Subcutaneous abdominal adipose tissue (tissue), 5 donors: Measurements from ENCODE around the gene SLIT3.

Experiments used
- H3K27ac ChIP-seq: one replicate; pipeline ENCODE4 v1.7.0; 2013; ENCODE audit warnings: low read depth, mild to moderate bottlenecking, inconsistent platforms, low read length, moderate library complexity
- H3K27me3 ChIP-seq, 5 donors: one replicate each; pipeline ENCODE4 v1.7.0; 2013; ENCODE audit warnings: low read length in 5 of 5, inconsistent platforms in 1 of 5; ENCODE audit not compliant: control insufficient read depth in 5 of 5, insufficient read depth in 4 of 5
- H3K36me3 ChIP-seq, 5 donors: one replicate each; pipeline ENCODE4 v1.7.0; 2013; ENCODE audit warnings: low read length in 5 of 5; ENCODE audit not compliant: control insufficient read depth in 5 of 5, insufficient read depth in 5 of 5
- H3K4me1 ChIP-seq, 5 donors: one replicate each; pipeline ENCODE4 v1.7.0; 2013; ENCODE audit warnings: low read length in 5 of 5, mild to moderate bottlenecking in 3 of 5, moderate library complexity in 1 of 5; ENCODE audit not compliant: control insufficient read depth in 5 of 5, insufficient read depth in 5 of 5
- H3K4me3 ChIP-seq, 5 donors: one replicate each; pipeline ENCODE4 v1.7.0; 2013; ENCODE audit warnings: low read length in 5 of 5, low read depth in 1 of 5
- H3K9ac ChIP-seq, 5 donors: one replicate each; pipeline ENCODE4 v1.7.0; 2013; ENCODE audit warnings: low read length in 5 of 5, mild to moderate bottlenecking in 4 of 5, moderate library complexity in 3 of 5
- H3K9me3 ChIP-seq, 5 donors: one replicate each; pipeline ENCODE4 v1.7.0; 2013; ENCODE audit warnings: low read length in 5 of 5; ENCODE audit not compliant: control insufficient read depth in 5 of 5
- donor health status: healthy.
- donor health status: healthy.
- donor health status: healthy.
- donor health status: healthy.
- donor health status: healthy.

The SLIT3 gene

DNA sequence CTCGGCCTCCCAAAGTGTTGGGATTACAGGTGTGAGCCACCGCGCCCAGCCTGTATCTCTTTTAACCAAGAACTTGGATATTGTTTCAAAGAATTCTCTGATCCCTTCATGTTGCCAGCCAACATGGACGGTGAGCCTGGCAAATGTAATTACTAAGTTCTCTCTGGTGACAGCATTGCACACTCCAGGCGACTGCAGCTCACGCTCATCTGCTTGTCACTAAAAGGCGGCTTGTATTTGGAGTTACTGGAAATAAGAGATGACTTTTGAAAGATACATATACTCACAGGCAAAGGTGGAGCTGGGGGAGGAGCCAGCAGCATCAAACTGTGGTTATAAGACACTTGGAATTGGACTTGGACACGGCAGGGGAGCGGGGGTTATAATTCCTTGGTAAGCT is 172.3 kb downstream of the SLIT3 start:
- Histone ChIP-seq H3K9me3 (peaks cover 0 to under 1% (median 0%) of the 10 kb centered on the region in 5 donors), H3K27me3 (no peaks in the 10 kb centered on the region), H3K27ac (no peak overlapping the region), H3K9ac (no peak overlapping the region), H3K4me1 (peaks cover 0 to 2% (median 0%) of the 10 kb centered on the region in 5 donors), H3K36me3 (no peaks in the 10 kb centered on the region), H3K4me3 (no peak overlapping the region)

DNA sequence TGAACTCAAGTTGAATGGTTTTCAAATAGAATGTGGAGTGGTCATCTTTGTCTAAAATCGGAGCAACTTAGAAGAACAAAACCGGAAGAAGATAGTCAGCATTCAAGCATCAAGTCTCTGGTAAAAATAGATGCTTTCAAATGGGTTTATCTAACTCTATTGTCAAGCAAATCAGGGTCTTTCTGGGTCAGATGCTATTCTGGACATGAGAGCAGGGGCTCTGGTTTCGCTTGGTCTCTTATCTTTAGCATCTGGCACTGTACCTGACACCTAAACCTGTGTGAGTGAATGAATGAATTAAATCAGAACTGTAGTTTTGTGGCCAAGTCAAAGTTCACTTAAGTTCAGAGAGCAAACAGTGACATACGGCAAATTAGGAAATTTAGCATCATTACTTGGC is 173.5 kb downstream of the SLIT3 start:
- Histone ChIP-seq H3K27ac (no peak overlapping the region), H3K9me3 (peaks cover 0 to 3% (median 0%) of the 10 kb centered on the region in 5 donors), H3K9ac (no peak overlapping the region), H3K4me3 (no peak overlapping the region), H3K27me3 (no peaks in the 10 kb centered on the region), H3K36me3 (no peaks in the 10 kb centered on the region), H3K4me1 (peaks cover 0 to 2% (median 0%) of the 10 kb centered on the region in 5 donors)

DNA sequence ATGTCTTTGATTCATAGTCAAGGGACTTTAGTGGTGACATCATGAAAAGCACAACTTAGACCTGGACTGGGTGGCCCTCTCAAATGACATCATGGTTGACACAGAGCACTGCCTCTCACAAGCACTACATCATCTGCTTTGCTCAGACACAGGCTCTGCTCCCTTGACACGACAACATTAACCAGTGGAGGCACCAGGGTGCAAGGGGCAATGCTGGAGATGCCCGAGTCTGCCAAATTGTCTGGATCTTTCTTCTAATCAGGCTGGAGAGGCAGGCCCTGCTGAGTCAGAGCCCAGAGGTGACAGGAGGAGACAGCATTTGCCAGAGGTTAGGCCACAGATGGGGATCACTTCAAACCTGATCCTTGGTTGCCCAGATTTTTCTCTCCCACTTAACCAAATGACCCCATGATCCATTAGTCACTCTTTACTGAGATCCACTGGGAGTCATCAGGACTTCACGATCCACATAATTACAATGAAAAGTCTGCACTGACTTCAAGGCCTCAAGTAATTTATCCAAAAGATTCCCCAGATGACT is 174.4 kb downstream of the SLIT3 start:
- H3K9me3 ChIP-seq, result peaks cover 0 to 3% (median 0%) of the 10 kb centered on the region in 5 donors
- H3K4me1 ChIP-seq, result peaks cover 0 to 2% (median 0%) of the 10 kb centered on the region in 5 donors
- H3K27me3 ChIP-seq, result no peaks in the 10 kb centered on the region
- H3K36me3 ChIP-seq, result no peaks in the 10 kb centered on the region
- no peak overlapping the region for H3K9ac ChIP-seq
- H3K4me3 ChIP-seq, result no peak overlapping the region
- H3K27ac ChIP-seq, result no peak overlapping the region

DNA sequence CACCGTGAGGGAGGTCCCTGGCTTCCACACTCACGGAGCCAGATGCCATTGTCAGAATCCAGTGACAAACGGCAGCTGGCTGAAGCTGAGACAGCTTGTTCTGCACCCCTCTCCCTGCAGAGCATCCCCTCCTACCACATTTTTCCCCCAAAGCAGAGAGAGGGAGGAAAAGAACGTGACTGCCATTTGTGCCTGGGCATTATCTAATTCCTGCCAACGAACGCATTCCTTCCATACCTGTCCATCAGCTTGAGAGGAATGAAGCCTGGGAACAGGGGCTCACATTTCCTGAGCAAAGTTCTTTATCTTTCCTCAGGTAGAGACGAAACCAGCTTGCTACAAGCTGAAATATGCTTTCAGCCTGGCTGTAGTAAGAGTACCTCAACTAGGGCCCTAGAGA is 175.4 kb downstream of the SLIT3 start:
- H3K4me1 ChIP-seq, result peaks cover 0 to 2% (median 0%) of the 10 kb centered on the region in 5 donors
- peaks cover 0 to 3% (median 0%) of the 10 kb centered on the region in 5 donors for H3K9me3 ChIP-seq
- no peak overlapping the region for H3K4me3 ChIP-seq
- no peaks in the 10 kb centered on the region for H3K36me3 ChIP-seq
- no peak overlapping the region for H3K9ac ChIP-seq
- H3K27ac ChIP-seq, result no peak overlapping the region
- no peaks in the 10 kb centered on the region for H3K27me3 ChIP-seq

DNA sequence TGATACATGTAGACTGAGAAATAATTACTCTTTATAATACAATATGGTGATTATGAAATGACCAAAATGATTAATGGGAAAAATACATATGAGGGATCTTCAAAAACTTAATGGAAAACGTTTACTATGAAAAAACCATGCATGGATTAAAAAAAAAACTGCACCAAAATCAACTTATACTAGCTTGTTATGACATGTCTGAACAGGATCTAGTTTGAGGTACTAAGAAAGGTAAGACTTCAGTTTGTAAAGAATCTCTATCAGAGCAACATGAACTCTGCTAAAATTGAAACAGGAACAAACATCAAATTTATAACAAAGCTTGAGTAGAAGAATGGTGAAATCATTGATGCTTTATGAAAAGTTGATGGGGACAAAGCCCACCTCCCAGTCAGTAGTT is 178.0 kb downstream of the SLIT3 start:
- H3K27me3 ChIP-seq, result no peaks in the 10 kb centered on the region
- H3K9ac ChIP-seq, result no peak overlapping the region
- H3K27ac ChIP-seq, result no peak overlapping the region
- no peaks in the 10 kb centered on the region for H3K36me3 ChIP-seq
- H3K4me3 ChIP-seq, result no peak overlapping the region
- peaks cover 0 to 2% (median 0%) of the 10 kb centered on the region in 5 donors for H3K4me1 ChIP-seq
- peaks cover 0 to 3% (median 0%) of the 10 kb centered on the region in 5 donors for H3K9me3 ChIP-seq

DNA sequence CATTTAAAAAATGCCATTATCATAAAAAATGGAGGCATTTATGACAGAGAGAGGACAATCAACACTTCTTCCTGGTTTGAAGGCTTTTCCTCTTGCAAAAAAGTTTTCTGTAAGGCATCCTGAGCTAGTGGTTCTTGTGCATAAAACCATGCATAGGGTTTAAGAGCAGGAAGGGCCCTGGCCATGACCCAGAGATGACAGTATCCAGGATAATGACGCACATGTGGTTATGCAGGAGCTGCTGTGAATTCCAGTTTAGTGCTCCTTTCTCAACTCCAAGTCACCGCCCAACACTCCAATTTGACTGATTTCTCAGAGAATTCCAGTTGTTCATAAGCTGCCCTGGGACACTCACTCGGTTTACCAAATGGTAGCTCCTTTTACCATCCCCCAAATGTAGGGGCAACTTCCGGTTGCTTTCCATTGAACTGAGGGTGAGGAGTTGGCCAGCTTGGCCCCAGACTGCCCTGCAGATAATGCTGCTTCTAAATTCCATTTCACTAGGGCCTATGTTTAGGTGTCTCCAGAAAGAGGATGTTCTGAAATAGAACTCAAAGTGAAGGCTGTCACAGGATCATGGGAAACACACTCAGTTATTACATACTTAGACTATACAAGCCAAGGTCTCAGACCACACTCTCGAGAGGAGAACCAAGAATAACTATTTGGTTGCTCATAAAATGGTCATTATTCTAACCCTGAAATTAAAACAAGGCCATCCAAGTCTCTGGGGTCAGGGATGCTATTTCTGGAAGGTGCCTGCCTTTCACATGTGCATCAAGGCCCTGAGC is 179.1 kb downstream of the SLIT3 start:
- no peaks in the 10 kb centered on the region for H3K27me3 ChIP-seq
- no peak overlapping the region for H3K4me3 ChIP-seq
- peaks cover 0 to 2% (median 0%) of the 10 kb centered on the region in 5 donors for H3K4me1 ChIP-seq
- H3K27ac ChIP-seq, result no peak overlapping the region
- no peak overlapping the region for H3K9ac ChIP-seq
- no peaks in the 10 kb centered on the region for H3K36me3 ChIP-seq
- H3K9me3 ChIP-seq, result peaks cover 0 to 3% (median 0%) of the 10 kb centered on the region in 5 donors

DNA sequence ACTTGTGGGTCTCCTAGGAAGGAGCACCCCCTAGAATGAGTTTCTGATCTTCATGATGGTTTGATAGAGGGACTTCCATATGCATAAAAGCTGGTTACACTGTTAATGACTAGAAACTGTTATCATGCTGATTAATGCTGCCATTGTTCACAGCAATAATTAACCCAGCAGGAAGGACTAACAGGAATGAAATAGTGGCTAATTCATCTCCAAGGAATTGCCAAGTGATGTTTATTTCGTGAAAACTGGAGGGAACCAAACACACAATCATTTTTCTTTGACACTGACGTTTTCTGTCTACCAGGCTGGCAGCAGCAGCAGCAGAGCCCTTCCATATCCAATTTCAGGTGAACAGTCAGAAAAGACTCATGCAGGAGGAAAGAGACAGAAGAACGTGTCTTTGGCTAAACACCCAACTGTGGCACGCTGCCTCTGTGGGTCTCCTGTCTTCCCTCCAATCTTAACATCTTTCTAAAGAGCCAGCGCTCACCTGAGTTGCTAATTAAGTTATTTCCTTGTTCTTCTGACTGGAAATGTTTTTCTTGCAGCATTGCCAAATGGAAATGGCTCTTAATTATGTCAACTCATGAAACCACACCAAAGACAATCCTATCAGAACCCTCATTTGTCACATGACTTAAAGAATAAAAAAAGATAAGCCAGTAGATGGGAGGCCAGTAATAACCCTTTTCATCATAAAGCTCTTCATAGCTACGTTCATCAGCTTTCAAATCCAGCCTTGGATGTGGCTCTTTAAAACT is 181.5 kb downstream of the SLIT3 start:
- no peaks in the 10 kb centered on the region for H3K27me3 ChIP-seq
- no peak overlapping the region for H3K27ac ChIP-seq
- H3K9ac ChIP-seq, result no peak overlapping the region
- no peak overlapping the region for H3K4me3 ChIP-seq
- H3K4me1 ChIP-seq, result peaks cover 0 to 8% (median 4%) of the 10 kb centered on the region in 5 donors
- H3K36me3 ChIP-seq, result no peaks in the 10 kb centered on the region
- H3K9me3 ChIP-seq, result peaks cover 0 to 3% (median 0%) of the 10 kb centered on the region in 5 donors

DNA sequence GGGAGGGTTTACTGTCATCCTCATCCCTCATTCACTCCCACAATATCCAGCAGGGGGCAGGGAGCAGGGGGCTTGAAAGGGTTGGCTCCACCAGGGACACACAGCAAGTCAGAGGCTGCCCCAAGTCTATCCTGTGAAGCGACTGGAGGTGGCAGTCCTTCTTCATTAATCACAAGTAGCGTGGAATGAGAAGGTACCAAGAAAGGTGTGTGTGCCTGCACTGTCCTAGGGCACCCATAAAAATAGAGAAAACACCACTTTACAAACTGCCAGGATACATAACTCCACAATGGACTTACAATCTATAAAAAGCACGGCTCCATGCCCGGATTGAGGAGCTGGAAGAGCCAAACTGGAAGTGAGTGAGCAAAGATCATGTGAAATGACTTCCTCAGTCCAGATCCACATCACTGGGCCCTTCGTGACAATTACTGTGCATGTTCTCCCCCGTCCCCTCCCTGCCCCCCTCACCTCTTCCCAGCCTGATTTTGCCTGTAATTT is 183.9 kb downstream of the SLIT3 start:
- H3K9ac ChIP-seq, result no peak overlapping the region
- no peaks in the 10 kb centered on the region for H3K9me3 ChIP-seq
- H3K27ac ChIP-seq, result no peak overlapping the region
- H3K36me3 ChIP-seq, result peaks cover 0 to 3% (median 0%) of the 10 kb centered on the region in 5 donors
- no peak overlapping the region for H3K4me3 ChIP-seq
- peaks cover 0 to 12% (median 7%) of the 10 kb centered on the region in 5 donors for H3K4me1 ChIP-seq
- H3K27me3 ChIP-seq, result no peaks in the 10 kb centered on the region

DNA sequence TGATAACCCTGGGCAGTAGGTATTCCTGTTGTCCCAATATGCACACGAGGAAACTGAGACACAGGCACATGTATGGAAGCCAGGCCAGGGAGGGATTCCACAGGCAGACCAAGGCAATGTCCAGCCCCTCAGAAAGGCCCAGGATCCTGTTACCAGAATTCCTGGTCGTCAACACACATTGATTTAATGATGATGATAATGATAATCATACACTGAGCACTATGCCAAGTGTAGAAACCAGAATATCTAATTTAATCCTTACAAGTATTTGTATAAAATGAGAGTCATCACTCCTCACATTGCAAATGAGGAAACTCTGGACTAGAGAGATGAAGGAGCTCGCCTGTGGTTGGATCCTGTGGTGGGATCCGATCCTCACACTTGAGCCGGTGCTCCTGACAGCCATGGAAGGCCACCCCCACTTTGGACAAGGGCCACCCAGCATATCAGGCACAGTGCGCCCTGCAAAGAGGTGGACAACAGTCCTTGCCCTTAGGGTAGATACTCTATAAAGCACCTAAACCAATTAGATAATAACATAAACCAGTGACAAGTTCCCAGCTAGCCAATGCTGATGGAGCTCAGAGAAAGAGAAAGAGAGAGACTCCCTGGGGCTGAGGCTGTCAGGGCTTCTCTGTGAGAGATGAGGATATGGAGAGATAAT is 185.3 kb downstream of the SLIT3 start:
- Histone ChIP-seq H3K4me3 (no peak overlapping the region), H3K27ac (no peak overlapping the region), H3K9ac (no peak overlapping the region), H3K27me3 (no peaks in the 10 kb centered on the region), H3K36me3 (peaks cover 0 to 3% (median 0%) of the 10 kb centered on the region in 5 donors), H3K4me1 (peaks cover 0 to 12% (median 7%) of the 10 kb centered on the region in 5 donors), H3K9me3 (no peaks in the 10 kb centered on the region)
